ENCODE data around the gene DOCK2. TPM values are rescaled to one million over a fixed set of nuclear protein-coding genes. Genes with fewer than 3 reads are reported as not detected.

Gene DOCK2
- total RNA-seq, 1 donor = 167 TPM

- no peak for DNase-seq (ENCODE audit: low read depth in 2 of 3, low spot score in 2 of 3)
Measured at GRCh38 chr5:169958278-169958677, 321.2 kb downstream of the DOCK2 start.

GRCh38 chr5:169960659-169961058 is 323.6 kb downstream of the DOCK2 start:
- DNase-seq (ENCODE audit: low read depth in 2 of 3, low spot score in 2 of 3) = no peak

DNA sequence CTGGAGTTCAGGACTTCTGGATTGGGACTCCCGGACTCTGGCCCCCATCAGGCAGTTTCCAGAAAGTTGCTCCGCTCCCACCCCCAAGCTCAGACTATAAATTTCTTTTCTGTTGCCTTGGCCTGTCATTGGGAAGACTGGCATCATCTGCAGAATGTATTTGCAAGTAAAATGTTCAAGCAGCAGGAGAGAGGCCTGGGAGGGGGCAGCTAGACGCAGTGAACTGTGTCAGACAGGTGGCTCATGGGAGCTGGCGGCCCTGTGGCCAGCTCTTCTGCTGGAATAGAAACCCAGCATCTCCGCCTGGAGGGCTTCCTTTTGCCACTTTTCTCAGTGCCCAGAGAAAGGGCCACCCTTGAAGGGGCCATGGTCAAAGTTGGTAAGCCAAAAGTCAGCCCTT is 327.2 kb downstream of the DOCK2 start:
- no peak for DNase-seq (ENCODE audit: low read depth in 2 of 3, low spot score in 2 of 3)

DNA sequence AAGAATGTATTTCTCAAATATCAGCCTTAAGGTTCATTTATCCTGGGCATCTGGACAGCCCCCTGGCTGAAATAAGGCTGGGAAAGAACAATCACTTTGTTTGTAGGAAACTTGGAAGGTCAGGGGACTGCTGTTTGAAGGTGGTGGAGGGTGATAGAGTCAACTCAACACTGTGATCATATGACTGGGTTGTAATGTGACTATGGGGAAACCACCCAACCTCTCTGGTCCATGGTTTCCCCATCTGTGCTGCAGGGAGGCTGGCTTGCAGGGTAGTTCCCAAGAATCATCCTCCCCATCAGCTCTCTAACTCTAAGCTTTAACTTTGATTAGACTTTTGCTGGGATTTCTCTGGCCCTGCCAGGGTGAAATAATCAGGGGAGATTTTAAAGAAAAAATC is 333.3 kb downstream of the DOCK2 start:
- DNase-seq (ENCODE audit: low read depth in 2 of 3, low spot score in 2 of 3) = no peak

- DNase-seq (ENCODE audit: low read depth in 2 of 3, low spot score in 2 of 3) = no peak
Measured at GRCh38 chr5:169970911-169971765, 334.1 kb downstream of the DOCK2 start.

GRCh38 chr5:169971780-169972179 is 334.7 kb downstream of the DOCK2 start:
- DNase-seq (ENCODE audit: low read depth in 2 of 3, low spot score in 2 of 3) = no peak

DNA sequence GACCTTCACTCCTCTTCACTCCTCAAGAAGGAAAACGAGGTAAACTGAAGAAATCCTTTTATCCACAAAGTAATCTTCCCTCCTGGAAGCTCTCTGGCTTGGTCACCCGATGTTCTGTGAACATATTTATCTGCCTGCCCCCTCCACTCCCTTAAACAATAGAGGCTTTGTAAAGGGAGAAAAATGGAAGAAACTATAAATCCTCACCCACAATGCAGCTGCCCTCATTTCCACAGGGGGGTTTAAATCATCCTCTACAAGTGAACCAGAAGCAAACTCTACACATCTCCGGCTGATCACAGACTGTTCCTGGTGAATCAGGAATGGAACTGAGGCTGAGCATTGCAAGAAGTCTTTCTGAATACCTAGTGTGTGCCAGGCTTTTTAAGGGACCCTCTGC is 336.0 kb downstream of the DOCK2 start:
- DNase-seq (ENCODE audit: low read depth in 2 of 3, low spot score in 2 of 3) = no peak

DNA sequence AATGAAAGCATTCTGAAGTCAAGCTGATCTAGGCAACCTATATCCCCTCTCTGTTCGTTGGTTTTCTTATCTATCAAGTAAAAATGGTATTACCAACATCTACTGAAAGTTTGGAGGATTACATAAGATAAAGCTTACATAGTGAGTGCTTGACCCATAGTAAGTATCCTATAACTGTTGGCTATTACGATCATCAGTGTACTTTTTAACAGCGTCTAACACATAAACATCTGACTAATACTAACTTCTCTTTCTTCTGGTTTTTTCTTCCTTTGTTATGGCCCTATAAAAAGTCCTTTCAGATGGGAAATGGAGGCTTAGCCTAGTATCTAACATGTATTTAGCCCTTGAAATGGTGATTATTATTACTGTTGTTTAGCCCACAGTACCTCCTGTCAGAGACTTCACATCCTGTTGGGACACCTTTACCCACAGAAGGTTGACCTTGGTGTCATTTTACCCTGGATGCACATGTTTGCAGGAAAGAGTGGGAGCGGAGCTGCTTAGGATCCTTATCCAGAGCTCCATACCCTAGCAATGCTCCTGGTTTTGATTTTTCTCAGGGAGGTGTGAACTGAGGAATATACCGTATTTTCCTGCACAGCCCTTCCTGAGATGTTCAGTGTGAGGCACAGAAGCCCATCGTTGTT is 337.2 kb downstream of the DOCK2 start:
- DNase-seq (ENCODE audit: low read depth in 2 of 3, low spot score in 2 of 3) = no peak

DNA sequence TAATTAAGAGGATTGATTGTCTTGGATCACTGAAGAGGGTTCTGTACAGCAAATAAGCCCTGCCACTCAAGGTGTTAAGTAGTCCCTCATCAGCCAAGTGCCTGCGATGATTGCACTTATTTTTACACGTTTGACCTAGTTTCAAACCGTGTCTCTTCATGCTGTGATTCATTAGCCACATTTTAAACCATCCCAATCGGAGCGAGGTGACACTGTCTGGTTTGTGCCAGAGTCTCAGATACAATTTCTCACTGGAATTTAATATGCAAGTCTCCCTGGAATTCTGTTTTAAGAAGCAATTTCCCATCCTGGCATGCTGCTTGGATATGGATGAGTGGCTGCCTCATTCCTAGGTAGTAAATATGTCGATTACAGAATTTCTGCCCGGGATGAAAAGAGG is 341.6 kb downstream of the DOCK2 start:
- DNase-seq (ENCODE audit: low read depth in 2 of 3, low spot score in 2 of 3) = no peak

DNA sequence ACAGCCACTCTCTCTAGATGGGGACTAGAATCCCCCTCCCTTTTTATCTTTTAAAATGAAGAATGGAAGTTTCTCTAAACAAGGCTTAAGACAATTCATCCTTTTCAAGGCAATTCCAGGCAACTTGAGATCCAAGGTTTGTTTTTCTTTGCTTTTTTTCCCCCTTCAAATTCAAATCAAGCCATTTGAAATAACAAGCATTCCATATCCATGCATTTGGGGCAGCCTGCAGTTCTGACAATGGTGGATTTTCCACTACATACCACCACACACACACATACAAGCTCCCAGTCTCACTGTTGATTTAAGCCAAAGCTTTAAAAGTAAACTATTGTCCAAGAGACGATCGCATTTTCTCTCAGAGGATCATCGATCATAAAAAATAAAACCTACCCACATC is 342.8 kb downstream of the DOCK2 start:
- no peak for DNase-seq (ENCODE audit: low read depth in 2 of 3, low spot score in 2 of 3)

DNA sequence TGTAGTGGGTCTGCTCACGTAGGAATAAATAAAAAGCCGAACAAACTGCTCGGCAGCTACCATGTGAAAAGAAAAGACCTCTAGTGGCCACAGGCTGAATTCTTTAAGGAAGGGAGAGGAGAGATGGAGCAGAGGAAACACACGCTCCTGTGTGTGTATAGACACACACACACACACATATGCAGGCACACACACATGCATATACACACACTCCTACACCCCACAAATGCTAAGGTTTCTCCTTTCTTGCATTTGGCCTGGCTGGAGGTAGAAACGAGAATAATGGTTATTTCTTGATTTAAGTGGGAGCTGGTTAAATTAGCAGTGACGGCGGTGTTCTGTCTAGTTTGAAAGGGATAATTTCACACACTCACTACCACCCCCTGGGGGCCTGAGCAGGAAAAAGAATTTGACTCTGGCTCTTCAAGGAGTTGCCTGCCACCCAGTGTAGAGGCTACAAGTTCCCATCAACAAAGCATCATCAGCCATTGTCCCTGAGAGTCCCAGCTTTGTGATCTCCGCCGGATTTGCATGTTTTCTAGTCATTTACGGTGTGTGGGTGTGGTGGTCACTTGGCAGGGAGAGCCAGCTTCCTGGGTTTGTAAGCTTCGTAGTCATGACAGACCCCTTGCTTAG is 343.5 kb downstream of the DOCK2 start, which contains the start of gene INSYN2B:
Gene INSYN2B (minus strand): TSS at position 78 of the 636 bp plus-strand sequence. CDS start 96,597 bp downstream, outside the sequence.
- DNase-seq (ENCODE audit: low read depth in 2 of 3, low spot score in 2 of 3) = peak in 2 of 3 donors; percentile 69 to 83

DNA sequence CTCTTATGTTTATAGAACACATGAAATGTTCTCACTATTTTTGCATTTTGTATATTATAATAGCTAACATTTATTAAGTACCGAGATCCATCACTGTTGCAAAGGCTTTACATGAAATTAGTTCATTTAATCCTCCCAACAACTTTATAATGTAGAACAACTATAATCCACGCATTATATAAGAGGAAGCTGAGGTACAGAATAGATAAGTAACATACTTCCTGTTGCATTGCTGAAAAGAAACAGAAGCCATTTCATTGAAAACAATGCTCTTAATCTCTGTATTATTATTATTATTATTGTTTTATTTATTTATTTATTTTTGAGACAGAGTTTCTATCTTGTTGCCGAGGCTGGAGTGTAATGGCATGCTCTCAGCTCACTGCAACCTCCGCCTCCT is 351.1 kb downstream of the DOCK2 start:
- DNase-seq (ENCODE audit: low read depth in 2 of 3, low spot score in 2 of 3) = peak in 1 of 3 donors; percentile 42

DNA sequence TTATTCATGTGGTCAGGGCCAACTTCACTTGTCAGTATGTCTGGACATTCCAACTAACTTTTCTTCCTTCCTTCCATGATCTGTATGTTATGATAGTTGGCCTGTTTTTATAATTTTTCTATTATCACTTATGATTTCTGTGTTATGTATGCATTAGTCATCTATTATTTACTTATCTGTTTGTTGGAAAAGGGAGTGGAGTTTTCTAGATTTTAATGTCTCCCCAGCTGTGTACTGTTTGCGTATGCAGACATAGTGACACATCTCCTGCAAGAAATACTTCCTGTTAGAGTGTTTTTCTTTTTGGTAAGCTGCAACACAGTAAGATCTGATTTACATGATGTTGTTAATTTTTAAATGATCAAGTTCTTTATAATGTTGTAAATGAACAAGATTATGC is 351.9 kb downstream of the DOCK2 start:
- no peak for DNase-seq (ENCODE audit: low read depth in 2 of 3, low spot score in 2 of 3)

DNA sequence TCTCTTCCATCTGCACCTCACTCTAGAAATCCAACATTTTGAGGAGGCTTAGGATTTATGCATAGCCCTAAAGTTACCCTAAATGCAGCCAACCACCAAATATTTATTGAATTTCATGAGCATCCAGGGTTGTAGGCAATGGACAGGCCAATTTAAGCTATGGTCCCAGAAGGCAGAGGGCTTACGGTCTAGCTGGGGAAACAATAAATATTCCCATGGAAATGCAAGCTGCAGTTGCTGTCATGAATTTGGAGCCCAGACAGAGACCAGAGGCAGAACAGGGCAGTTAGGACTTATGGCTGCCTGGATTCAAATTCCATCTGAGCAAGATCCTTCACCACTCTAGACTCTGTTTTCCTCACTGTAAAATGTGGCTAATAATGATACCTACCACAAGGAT is 352.3 kb downstream of the DOCK2 start:
- no peak for DNase-seq (ENCODE audit: low read depth in 2 of 3, low spot score in 2 of 3)

DNA sequence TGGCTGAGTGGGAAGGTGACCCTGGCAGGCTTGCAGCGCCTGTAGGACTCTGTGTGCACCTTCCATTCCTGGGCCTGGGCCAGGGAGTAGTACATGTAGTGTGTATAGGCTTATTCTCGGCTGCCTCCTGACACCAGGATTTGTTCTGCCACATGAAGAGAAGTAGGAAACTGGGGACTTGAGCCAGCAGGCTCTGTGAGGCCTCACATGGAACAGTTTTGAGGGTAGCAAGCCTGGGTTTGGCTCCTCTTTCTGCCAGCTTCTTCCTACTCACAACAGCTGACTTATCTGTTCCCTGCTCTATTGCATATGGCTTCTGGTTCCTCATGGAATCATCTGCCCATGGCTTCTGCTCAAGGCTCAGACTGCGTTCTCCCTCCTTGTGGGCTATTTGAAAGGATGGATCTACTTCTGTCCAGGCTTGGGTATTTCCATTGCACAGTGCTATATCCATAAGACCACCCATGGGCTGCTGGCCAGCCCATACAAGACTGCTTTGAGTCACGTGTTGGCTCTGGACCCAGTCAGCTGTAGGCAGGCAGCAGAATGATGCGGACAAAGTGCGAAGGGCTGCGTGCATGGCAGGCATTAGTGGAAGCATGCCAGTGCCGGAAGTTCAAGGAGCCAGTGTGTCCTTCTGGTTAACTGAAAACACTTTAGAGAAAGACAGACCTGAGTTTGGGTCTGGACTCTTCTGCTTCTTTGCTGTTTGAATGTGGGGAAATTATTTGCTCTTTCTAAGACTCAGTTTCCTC is 354.2 kb downstream of the DOCK2 start:
- no peak for DNase-seq (ENCODE audit: low read depth in 2 of 3, low spot score in 2 of 3)

DNA sequence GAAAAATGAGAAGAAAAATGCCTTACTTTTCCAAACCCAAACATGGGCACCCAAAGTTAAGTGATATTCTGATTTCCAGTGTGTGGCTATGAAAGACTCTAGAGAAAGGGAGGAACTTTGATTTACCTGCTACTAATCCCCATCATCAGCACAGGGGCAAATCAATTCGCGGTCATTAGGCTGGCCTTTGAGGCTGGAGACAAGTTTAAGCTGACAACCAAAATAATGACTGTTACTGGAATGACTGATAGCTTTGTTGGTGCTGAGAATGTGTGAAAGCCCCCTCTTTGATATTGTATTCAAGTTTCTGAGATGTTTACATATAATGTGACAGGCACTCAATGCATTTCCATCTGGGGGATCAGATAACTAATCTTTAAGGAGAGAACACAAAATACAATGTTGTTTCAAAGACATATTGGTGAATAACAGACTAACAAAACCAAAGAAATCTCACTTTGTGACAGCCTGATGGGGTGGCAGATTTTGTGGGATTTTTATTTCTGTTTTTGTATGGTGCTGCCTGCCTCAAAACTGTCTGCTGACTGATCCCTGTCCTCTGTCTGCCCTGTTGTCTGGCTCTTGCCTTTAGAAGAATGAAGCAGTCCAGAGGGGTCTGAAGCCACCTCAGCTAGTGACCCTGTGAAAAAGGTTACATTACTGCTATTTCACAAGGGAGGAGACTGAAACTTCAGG is 355.9 kb downstream of the DOCK2 start:
- DNase-seq (ENCODE audit: low read depth in 2 of 3, low spot score in 2 of 3) = no peak

- no peak for DNase-seq (ENCODE audit: low read depth in 2 of 3, low spot score in 2 of 3)
Measured at GRCh38 chr5:169993485-169993790, 356.4 kb downstream of the DOCK2 start.

GRCh38 chr5:169997798-169998197 is 360.7 kb downstream of the DOCK2 start:
- DNase-seq (ENCODE audit: low read depth in 2 of 3, low spot score in 2 of 3) = no peak

DNA sequence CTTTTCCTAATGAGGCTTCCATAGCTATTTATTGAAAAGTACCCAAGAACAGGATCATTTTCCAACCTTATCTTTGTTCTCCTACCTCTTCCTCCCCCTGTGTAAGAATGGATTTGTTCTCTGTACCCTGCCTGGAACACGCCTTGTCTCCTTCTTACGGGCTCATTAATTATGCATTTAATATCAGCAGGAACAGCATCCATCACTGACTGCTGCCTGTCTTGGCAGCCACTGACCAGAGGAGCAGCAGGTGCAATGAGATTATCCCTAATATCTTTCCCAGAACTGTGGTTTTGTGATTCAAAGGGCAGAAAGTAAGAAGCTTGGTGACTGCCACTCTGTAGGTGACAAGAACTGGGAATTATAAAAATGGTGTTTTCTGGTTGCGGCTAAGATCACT is 362.5 kb downstream of the DOCK2 start:
- DNase-seq (ENCODE audit: low read depth in 2 of 3, low spot score in 2 of 3) = no peak

DNA sequence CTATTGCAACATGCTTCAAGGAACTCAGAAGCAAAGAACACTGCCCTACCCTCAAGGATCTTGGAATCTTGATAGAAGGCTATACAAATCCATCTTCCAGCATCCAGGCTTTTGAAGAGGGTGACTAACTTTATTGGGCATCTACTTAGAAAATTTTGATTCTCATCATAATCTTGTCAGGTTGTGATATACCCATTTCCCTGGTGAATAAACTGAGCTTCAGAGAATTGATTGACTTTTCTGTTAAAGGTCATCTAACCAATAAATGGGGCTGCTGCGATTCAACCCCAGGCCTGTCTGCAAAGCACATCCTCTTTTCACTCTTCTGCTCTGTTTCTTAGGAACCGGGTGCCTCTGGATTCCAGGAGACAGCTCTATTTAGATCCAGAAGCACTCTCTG is 363.1 kb downstream of the DOCK2 start:
- DNase-seq (ENCODE audit: low read depth in 2 of 3, low spot score in 2 of 3) = no peak

DNA sequence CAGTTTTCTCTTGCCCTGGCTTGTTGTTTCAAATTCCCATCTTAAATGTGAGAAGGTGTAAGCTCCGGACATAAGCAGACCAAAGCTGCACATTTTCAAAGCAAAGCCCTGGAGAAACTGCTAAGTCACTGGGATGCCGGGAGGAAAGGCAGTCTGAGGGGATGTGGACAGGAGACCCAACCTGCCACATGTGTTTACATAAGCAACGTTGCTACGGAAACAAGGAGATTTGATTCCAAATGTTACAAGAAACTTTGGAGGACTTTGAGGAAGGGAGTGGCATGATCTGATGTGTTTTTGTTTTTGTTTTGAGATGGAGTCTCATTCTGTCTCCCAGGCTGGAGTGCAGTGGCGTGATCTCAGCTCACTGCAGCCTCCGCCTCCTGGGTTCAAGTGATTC is 368.9 kb downstream of the DOCK2 start:
- DNase-seq (ENCODE audit: low read depth in 2 of 3, low spot score in 2 of 3) = no peak
